Activated T-cell treated with anti-CD3 and anti-CD28 coated beads for 24 hours (primary cell): ENCODE measurements around the gene KCND1.
"Not testable (repeated sequence)": the region's sequence is repeated elsewhere in the genome, so short reads cannot be mapped to it uniquely, and the experiment has no call there.

Experiments used
- DNase-seq: peaks from one replicate; pipeline ENCODE4 v3.0.0-alpha.2; 2020; ENCODE audit warnings: low read depth

Gene KCND1

DNA sequence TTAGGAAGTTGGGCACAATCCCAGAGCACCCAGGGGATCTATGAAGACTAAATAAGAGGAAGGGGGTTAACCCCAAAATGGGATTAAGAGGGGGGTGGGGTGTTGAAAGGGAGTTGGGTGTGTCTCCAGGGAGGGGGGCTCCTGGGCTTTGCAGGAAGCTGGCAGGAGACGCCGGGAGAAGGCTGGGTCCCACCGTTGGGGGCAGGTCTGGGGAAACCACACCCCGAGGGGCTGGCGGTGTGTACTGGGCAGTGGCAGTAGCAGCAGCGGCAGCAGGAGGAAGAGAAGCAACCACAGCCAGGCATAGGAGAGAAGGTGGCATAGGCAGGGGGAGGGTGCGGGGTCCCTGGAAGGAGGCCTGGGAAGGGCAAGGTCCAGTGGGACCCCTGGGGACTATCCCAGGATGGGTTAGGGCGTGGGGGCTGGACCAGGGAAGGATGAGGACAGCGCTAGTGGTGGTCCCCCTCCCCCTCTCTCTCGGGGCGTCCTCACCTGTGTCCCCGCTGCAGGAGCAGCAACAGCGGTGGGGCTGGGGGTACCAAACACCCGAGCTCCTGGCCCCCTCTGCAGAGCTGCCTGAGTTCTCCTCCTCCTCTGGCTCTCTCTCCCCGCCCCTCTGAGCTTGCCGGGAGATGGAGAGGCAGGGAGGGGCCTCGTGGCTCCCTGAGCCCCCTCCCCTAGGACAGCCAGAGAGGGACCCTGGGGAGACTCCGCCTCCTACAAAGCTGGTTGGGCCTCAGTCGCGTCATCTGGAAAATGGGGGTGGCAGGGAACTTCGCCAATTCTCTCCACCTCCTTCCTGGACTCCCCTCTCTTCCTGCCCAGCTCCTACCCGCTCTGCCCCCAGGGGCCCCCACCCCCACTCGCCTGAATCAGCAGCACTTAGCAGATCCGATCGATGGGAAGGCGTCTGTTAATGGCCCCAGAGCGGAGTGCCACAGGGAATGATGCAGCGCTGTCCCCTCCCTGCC lies at the start of gene KCND1:
Gene KCND1 (minus strand): TSS at position 596 of the 971 bp plus-strand sequence. CDS start 1,573 bp downstream, outside the sequence.
- no peak for DNase-seq

DNA sequence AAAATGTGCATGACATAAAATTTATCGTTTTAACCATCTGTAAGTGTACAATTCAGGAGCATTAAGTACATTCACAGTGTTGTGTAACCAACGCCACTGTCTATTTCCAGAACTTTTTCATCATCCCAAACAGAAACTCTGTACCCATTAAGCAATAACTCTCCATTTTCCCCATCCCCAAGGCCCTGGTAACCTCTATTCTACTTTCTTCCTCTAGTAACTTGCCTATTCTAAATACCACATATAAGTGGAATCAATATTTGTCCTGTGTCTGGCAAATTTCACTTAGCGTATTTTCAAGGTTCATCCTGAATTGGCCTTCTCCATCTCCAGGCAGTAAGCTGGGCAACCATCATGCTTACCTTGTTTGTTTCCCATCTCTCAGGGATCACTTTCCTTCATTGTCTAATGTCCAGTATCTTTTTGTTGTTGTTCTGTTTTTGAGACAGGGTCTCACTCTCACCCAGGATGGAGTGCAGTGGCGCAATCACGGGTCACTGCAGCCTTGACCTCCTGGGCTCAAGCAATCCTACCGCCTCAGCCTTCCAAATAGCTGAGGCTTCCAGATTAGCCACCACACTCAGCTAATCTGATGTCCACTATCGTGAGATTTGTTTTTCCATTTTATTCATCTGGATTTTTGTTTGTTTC lies 48.1 kb upstream of the KCND1 start:
- no peak for DNase-seq

DNA sequence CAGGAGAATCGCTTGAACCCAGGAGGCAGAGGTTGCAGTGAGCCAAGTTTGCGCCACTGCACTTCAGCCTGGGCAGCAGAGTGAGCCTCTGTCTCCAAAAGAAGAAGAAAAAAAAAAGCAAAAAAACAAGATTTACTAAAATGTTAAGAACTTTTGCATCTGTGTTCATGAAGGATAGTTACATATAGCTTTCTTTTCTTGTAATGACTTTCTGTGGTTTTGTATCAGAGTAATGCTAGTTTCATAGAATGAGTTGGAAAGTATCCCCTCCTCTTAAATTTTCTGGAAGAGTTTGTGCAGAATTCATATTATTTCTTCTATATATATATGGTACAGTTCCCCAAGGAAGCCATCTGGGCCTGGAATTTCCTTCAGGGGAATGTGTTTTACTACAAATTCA lies 47.4 kb upstream of the KCND1 start:
- no peak for DNase-seq

DNA sequence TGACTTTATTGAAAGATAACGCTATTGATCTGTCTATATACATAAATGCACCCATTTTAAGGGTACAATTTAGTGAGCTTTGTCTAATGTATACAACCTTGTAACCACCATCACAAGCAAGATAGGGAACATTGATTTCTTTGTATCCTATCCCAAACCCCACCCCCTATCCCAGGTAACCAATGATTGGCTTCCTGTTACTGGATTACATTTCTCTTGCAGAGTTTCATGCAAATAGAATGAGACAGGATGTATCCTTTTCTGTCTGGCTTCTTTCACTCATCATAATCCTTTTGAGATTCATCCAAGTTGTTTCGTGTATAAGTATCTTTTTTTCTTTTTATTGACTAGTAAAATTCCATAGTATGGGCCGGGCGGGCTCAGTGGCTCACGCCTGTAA lies 32.1 kb upstream of the KCND1 start:
- DNase-seq = no peak

DNA sequence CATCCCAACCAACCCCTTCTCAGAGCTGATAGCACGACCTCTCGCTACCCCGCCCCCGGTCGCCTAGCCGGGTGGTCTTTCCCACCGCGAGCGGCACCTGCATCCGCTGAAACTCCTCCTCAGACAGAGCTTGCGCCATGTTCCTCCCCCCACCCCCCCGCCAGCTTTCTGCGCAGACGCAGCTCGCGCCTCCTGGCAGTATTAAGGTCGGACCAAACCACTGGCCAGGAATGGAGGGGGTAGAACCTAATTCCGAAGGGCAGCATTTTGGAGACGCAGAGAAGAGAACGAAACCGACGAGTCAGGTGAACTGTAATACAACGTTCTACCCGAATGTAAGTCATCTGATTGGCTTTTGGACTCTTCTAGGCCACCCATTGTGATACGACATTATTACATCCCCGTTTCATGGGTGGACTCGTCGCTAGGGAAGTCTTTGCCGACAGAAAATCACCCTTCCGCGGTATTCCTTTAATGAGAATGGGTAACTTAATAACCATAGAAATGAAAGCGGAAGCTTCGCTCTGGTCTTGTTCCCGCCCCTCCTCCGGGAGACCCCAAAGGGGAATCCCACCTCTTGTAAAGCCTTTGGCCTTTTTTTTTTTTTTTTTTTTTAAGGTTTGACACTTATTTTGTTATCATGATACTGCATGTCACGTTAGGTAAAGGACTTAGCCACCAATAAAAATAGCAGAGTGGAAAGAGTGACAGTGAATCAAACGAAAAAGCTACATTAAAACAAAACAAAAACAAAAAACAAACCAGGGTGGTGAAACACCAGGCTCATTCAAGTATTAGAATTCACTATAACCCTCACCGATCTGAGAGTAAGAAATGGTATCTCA lies 30.7 kb upstream of the KCND1 start, which contains the start of gene GRIPAP1:
Gene GRIPAP1 (minus strand): TSS at position 174 of the 845 bp plus-strand sequence. CDS start 35 bp downstream, at position 139.
- DNase-seq = peak; percentile 58

DNA sequence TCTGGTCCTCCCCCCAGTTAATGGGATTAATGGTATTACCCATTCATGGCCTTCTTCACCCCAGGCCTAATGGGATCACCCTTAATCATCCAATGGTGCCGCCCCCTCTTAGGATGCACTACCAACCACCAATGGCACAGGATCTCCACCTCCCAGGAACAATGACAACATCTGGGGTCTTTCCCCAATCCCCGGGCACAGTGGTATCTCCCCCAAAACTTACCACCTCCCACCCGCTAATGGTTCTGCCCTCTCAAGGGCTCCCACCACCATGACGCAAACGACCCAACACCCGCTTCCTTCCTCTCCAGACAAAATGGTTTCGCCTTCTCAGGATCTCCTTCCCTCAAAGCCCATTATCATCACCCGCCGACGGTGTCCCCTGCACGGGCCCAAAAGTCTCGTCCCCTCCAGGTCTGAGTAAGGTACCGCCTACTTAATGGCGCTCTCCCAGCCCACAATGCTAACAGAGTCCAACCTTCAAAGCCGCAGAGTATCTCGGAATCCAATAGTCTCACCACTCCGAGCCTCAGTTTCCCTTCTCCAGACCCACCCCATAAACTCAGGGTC lies 30.0 kb upstream of the KCND1 start:
- peak; percentile 20 for DNase-seq

DNA sequence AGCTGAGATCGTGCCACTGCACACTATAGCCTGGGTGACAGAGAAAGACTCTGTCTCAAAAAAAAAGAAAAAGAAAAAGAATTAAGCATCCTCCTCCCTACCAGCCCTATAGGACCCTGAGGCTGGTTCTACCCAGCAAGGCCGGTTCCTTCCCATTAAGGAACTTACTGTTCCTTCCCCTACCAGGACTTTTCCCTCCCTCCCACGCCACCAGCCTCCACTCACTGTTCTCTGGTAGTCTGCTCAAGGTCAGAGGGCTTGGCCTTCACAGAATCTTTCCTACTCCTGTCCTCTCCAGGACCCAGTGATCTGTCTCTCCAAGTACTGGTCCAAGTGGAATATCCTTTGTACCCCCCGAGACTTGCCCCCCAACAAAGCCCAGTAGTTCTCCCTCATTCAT lies 29.0 kb upstream of the KCND1 start:
- DNase-seq = no peak

DNA sequence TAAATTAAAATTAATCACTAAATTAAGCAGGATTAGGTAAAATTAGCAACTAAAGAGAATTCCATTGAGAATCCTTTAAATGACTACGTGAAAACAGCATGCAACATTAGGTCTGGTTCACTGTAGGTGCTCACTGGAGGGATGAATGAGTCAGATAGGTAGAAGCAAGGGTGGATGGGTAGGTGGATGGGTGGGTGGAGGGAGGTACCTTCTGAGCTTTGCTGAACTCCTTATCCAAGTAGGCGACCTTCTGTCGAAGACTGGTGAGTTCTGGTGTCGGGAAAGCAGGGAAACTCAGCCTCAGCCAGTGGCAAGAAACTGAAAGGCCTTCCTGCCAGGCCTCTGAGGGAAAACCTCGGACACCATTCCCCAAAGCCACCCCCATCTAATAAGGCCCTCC lies 27.4 kb upstream of the KCND1 start:
- no peak for DNase-seq

DNA sequence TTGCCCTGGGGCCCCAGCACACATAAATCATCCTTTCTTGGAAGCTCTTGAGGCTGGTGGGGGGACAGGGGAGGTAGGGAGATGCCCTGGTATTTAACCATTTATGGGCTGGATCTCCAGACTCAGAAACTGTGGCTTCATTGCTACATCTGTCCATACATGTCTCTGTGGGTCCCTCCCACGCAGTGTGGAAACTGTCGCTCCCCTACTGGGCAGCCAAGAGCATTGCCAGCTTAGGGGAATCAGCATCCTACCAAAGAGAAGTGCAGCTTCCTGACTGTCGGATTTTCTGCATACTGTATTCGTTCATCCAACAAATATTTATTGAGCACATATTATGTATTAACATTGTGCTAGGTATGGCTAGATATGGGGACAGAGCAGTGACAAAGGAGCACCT lies 26.7 kb upstream of the KCND1 start:
- no peak for DNase-seq

DNA sequence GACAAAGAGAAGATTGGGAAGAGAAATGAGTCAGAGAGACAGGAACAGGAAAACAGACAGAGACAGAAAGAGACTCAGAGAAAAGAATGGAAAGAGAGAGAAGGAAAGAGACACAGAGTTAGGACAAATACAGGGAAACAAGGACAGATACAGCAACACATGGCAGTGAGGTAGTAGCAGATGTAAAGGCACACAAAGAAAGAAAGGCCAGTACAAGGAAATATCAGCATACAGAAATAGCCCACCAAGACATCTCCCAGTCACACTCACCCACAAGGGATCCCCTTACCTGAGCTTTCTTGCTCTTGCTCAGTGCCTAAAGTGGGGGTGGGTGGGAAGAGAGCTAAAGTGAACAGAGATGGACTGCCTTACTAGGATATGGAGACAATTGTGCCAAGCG lies 26.2 kb upstream of the KCND1 start:
- DNase-seq = no peak

DNA sequence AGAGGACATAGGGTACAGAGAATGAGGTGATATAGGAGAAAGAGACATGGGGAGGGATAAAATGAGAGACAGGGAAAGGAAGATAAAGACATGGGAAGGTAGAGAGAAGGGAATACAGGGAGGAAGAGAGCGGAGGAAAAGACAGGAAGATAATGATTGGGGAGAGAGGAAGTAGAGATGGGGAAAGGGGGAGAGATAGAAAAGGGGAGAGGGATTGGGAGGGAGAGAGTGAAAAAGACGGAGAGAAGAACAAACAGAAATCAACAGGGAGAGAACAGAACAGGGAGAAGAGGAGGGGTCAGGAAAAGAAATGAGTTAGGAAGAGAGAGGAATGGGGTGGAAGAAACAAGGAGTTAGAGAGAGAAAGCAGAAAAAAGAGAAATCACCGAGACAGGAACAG lies 25.8 kb upstream of the KCND1 start:
- DNase-seq = no peak

DNA sequence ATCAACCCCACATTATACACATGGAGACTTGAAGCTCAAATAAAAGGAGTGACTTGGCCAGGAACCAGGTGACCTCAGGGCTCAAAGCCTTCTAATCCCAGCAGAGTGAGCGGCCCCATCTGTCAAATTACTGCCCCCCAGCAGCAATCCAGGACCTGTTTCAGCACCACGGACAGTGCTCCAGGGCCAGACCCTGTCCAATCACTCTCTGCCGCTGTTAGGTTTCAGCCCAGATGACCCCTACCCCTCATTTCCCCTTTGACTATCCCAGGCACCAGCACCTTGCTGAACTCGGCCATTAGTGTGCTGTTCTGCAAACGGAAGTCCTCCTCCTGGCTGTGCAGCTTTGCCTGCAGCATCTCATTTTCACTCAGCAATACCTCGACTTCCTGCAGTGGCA lies 25.3 kb upstream of the KCND1 start:
- DNase-seq = no peak

DNA sequence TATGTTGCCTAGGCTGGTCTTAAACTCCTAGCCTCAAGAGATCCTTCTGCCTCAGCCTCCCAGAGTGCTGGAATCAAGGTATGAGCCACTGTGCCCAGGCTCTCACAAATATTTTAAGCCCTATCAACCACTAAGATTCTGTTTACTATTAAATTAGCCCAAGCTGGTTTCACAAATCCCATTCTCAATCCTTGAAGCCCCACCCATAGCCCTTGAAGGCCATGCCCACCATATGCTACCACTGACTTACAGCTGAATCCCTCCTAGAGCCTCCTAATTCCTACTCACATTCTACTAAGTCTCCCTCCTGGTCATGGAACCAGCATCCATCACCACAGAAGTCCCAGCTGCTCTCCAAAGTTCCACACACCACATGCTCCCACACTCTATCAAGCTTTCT lies 20.7 kb upstream of the KCND1 start:
- no peak for DNase-seq

DNA sequence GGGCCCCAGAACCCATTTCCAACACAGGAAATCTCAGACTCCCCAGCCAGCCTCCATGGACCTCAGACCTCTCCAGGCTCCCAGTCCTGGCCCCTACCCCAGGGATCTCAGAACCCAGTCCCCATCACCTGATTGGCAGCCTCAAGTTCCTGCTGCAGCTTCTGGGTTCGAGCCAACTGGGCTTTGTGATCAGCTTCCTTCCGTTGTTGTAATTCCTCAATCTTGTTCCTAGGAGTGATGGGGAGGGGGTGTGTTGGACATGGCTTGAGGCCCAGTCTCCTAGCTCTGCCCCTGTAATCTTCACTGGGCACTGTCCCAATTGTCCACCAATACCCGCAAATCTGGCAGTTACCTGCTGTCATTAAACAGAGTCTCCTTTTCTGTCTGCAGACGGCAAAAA lies 17.8 kb upstream of the KCND1 start:
- DNase-seq = no peak

DNA sequence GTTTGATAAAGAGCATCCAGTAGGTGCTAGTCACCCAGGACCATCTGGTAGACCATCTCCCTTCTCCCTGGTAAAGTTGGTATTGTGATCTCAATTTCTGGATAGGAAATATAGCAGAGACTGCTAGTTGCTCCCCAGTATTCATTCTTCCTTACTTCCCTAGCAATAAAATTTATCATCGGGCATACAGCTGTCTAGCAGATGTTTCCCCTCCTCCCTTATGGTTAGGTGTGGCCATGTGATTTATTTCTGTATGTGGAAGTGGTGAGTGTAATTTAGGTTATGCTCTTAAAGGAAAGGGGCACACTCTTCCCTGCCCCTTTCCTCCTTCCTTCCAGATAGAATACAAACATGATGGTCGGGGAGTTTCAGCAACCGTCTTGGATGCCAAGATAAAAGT lies 12.3 kb upstream of the KCND1 start:
- no peak for DNase-seq

DNA sequence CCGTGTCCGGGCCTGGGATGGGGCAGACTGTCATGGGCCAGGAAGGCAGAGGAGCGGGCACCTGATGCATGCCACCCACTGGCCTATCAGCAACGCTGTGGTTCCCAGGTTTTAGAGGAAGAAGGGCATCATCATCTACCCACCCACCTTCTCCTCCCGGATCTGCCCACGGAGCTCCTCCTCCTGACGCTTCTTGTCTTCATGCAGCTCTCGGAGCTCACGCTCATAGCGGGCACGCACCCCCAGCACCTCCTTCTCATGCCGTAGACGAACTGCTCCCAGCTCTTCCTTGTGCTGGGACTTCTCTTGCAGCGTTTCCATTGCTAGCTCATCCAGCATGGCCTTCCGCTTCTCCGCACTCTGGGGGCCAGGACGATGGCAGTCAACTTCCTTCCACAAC lies 11.4 kb upstream of the KCND1 start:
- no peak for DNase-seq

DNA sequence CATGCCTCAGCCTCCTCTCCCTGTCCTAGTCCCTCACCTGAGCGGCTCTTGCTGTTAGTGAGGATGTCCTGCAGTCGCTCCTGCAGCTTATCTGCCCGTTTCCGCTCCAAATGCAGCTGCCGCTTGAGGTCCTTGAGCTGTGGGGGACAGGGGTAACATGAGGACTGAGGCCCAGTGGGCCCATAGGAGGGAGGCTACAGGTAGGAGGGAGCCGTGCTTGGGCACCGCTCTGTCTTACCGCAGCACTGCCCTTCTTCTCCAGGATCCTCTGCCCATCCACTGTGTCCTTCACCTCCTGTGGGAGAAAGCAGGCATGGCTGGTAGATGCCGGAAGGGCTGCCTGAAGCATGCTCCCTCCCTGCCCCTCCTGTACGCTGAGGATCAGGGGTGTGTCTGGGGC lies 9.5 kb upstream of the KCND1 start:
- no peak for DNase-seq

DNA sequence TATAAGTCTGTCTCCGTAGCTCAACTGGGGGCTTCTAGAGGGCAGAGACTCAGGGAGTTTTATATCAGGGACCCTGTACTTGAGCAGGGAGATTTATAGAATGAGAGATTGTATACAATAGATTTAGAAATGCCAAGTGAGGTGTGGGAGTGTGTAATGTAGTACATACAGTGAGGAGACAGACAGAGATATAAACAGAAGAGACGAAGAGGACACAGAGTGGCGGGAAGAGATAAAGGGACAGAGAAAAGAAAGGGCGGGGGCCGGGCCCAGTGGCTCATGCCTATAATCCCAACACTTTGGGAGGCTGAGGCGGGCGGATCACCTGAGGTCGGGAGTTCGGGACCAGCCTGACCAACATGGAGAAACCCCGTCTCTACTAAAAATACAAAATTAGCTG lies 8.7 kb upstream of the KCND1 start:
- DNase-seq = not testable (repeated sequence)

DNA sequence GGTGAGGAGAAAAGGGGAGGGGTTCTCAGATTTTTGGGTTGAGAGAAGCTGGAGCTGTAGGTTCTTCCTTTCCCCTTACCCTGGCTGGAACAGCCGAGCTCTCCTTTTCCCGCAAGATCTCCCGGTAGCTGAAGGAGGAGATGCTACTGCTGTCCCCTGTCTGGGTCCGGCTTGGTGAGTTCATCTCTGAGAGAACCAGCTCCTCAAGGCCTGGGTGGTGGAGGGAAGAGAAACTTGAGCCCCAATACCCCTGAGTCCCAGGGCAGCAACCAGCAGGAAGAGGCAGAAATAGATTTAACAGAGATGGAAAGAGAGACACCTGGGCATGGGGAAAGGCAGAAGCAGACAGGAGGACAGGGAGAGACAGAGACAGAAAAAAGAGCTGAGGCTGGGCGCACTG lies 6.6 kb upstream of the KCND1 start:
- DNase-seq = no peak

DNA sequence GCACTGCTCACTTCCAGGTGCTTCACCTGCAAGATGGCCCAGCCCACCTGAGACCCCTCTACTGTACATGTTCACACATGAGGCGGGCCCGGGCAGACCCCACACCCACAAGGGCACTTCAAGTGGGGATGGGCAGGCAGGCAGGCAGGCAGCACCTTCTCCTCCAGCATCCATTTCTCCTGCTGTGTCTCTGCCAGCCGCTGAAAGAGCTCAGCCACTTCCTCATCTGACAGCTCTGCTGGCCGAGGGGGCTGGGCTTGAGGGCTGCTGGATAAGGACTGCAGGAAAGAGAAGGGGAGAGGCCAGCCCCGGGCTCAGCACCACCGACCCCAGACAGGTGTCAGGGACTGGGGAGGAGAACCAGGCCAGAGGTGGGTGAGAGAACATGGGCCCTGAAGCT lies 4.4 kb upstream of the KCND1 start:
- no peak for DNase-seq

DNA sequence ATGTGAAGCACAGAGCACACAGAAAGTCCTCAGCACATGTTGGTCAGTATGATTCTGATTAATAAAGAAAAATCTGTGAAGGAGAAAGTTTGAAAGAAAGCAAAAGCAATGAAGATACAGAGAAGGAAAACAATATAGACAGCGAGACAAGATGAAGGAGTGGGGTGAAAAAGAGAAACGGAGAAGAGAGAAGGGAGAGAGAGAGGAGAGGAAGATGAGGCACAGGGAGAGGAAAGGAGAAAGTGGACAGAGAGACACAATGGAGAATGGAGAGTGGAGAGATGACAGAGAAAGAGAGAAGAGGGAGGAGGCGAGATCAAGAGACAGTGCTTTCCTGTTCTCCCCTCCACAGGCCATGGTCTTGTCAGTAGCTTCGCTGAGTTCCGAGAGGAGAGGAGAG lies 3.9 kb upstream of the KCND1 start:
- DNase-seq = no peak

DNA sequence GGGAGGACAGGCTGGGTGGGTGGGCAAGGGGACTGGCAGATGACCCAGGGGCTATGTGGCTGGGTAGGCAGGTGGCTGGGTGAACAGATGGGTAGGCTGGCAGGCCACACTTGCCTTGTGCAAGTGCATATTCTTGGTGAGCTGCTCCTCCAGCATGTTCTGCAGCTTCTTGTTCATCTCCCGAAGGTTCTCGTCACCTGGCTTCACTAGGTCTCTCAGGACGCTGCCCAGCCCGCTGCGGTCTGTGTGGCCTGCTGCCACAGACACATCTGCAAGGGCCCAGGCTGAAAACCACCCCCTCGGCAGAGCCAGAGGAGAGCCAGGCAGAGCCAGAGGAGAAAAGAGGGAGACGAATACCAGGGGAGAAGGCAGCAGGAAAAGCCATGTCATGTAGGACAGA lies 3.4 kb upstream of the KCND1 start:
- DNase-seq = no peak
